OCI-LY1 (cell line): ENCODE data around the gene FMC1.

ENCODE experiments used
- CTCF ChIP-seq: fragments of 200-600 bp; sonication (generic), shearing (Covaris generic); IDR thresholded peaks from 2 replicates; pipeline ENCODE4 v1.5.1; 2017; ENCODE audit warnings: mild to moderate bottlenecking, antibody characterized with exemption, low read length, moderate library complexity, mixed read lengths
- EZH2 ChIP-seq: fragments of 200-600 bp; sonication (generic), shearing (Covaris generic); IDR thresholded peaks from 2 replicates; pipeline ENCODE4 v1.8.0; 2017; ENCODE audit warnings: borderline replicate concordance, mixed run types, mild to moderate bottlenecking, antibody characterized with exemption, low read length, moderate library complexity, mixed read lengths

GRCh38 chr7:139394540-139394939 is 53.4 kb downstream of the FMC1 start:
- TF ChIP-seq CTCF (no peak), EZH2 (no peak)
